ENCODE data around the gene PTPN2.
"Not testable (repeated sequence)": the region's sequence is repeated elsewhere in the genome, so short reads cannot be mapped to it uniquely, and the experiment has no call there.

The PTPN2 gene

GRCh38 chr18:12883684-12884405, at the start of gene PTPN2:
TSS of gene PTPN2 (minus strand) at chr18:12884237. CDS start at chr18:12884141, 96 bp downstream.
- peak; percentile 98 for DNase-seq (ENCODE audit: low read depth, low spot score)

- DNase-seq (ENCODE audit: low read depth, low spot score): no peak
Observed at GRCh38 chr18:12933327-12933726, 49.3 kb upstream of the PTPN2 start.

DNA sequence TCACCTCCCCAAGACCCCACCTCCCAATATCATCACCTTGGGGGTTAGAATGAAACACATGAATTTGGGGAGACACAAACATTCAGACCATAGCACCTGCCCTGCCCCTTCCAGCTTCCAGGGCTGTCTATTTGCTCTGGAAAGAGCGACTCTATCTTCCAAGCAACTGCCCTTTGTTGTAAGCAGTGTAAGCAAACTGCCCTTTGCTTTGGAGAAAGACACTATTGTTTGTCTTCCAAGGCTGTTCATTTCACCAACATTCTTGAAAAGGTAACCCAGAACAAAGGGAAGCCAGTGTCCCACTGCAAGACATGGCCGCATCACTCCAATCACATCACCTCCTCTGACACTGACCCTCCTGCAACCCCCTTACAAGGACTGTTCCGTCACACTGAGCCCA, 46.9 kb upstream of the PTPN2 start:
- no peak for DNase-seq (ENCODE audit: low read depth, low spot score)

- no peak for DNase-seq (ENCODE audit: low read depth, low spot score)
Observed at GRCh38 chr18:12930376-12930775, 46.3 kb upstream of the PTPN2 start.

GRCh38 chr18:12929477-12930083, 45.5 kb upstream of the PTPN2 start:
- no peak for DNase-seq (ENCODE audit: low read depth, low spot score)

GRCh38 chr18:12928641-12929040, 44.6 kb upstream of the PTPN2 start:
- no peak for DNase-seq (ENCODE audit: low read depth, low spot score)

- DNase-seq (ENCODE audit: low read depth, low spot score): no peak
Observed at GRCh38 chr18:12928206-12928605, 44.2 kb upstream of the PTPN2 start.

- DNase-seq (ENCODE audit: low read depth, low spot score): no peak
Observed at GRCh38 chr18:12924616-12925015, 40.6 kb upstream of the PTPN2 start.

GRCh38 chr18:12922266-12922665, 38.2 kb upstream of the PTPN2 start:
- no peak for DNase-seq (ENCODE audit: low read depth, low spot score)

GRCh38 chr18:12921178-12921577, 37.1 kb upstream of the PTPN2 start:
- no peak for DNase-seq (ENCODE audit: low read depth, low spot score)

- DNase-seq (ENCODE audit: low read depth, low spot score): no peak
Observed at GRCh38 chr18:12911929-12912703, 28.1 kb upstream of the PTPN2 start.

GRCh38 chr18:12911025-12911928, 27.2 kb upstream of the PTPN2 start:
- DNase-seq (ENCODE audit: low read depth, low spot score): peak; percentile 56

DNA sequence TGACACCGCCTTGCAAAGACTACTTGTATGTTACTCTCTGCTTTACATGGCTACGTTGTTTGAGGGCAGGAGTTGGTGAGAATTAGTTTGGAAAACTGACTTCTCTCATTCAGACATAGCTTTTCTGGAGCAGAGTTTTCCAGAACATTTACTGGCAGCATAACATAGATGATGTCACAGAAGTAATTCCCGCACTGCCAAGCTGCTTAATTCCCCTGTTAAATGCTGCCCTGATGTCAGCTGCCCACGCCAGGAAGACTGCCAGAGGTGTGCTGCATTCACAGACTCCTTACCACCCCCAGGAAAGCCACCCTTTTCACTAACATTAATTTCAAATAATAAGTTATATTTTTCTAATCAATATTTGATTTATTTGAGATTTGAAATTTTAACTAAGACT, 24.7 kb upstream of the PTPN2 start:
- DNase-seq (ENCODE audit: low read depth, low spot score): peak; percentile 37

DNA sequence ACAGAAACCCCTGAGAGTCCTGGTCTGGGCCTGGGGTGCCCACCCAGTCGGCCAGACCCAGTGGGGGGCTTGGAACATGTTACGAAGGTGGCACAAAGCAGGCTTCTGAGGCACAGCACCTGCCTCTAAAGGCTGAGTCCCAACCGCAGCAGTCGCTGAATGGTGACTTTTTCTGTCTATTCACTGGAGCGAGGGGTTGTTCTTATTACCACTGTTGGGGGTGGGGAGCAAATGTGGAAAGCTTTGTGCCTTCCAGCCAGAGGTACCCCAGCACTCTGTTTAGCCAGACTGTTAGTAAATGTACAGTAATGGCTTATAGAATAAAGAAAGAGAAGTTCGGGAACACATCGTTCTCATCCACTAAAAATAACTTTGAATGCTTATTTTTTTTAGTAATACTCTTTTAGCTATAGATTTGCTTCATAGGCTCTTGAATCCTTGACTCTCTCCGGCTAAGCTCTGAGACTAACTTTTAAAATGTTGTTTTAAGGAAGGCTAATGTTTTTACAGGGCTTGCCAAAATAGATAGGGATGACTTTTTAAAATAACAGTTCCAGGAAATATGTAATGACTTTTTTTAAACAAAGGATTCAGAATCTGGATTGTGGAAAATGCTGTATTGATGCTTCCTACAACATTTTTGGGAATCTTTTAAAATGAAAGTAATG, 23.4 kb upstream of the PTPN2 start:
- no peak for DNase-seq (ENCODE audit: low read depth, low spot score)

DNA sequence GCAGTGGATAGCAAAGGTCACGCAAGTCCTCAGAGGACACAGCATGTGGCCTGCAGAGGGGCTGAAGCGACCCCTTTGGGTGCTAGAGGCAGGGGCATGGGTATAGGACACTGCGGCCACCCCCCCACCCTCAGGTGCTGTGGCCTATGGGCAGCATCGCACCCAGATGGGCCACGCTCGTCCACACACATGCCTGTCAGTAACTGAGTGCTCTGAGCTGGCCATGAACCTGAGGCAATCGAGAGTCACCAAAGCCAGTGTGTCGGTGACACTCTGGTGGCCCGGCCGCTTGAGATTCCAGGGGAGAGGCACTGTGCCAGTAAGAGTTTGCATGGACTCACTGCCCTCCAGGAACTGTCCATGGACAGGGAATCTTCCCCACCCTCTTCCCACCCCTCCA, 22.7 kb upstream of the PTPN2 start:
- no peak for DNase-seq (ENCODE audit: low read depth, low spot score)

DNA sequence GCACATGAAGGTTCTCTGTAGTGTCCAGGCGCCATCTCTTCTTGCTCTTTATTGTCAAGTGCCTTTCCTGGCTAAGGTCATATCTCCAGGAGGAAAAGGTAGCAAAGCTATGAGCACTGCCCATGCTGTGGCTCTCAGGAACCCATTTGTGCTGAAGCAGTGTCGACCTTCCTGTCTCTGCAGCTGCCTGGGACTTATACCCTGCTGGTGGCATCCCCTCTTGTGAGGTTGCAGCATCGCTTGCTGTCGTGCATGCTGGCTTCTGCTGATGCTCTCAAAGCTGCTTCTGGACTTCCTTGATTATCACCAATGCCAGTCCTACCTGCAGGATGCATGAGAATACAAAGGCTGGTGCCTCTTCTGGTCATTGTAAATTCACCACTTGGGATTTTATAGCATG, 22.1 kb upstream of the PTPN2 start:
- DNase-seq (ENCODE audit: low read depth, low spot score): no peak

DNA sequence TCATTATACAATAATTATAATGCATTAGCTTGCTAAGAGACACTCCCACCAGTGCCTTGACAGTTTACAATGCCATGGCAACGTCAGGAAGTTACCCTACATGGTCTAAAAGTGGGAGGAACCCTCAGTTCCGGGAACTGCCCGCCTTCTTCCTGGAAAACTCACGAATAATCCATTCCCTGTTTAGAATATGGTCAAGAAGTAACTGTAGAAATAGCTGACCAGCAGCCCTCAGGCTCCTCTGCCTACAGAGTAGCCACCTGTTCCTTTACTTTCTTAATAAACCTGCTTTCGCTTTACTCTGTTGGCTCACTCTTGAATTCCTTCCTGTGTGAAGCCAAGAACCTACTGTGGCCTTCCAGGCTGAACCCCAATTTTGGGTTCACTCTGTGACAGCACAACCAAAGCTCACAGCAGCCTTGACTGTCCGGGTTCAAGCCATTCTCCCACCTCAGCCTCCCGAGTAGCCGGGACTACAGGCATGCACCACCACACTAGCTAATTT, 20.0 kb upstream of the PTPN2 start:
- DNase-seq (ENCODE audit: low read depth, low spot score): no peak

DNA sequence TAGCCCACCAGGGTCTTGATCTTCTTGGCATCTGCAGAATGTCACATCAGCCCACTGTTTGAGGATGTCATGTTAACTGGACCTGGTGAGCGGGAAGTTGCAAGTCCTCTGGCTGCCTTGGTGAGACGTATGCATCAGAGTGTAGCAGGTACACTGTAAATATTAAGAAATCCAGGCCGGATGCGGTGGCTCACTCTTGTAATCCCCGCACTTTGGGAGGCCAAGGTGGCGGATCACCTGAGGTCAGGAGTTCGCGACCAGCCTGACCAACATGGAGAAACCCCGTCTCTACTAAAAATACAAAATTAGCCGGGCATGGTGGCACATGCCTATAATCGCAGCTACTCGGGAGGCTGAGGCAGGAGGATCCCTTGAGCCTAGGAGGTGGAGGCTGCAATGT, 17.2 kb upstream of the PTPN2 start:
- DNase-seq (ENCODE audit: low read depth, low spot score): not testable (repeated sequence)

DNA sequence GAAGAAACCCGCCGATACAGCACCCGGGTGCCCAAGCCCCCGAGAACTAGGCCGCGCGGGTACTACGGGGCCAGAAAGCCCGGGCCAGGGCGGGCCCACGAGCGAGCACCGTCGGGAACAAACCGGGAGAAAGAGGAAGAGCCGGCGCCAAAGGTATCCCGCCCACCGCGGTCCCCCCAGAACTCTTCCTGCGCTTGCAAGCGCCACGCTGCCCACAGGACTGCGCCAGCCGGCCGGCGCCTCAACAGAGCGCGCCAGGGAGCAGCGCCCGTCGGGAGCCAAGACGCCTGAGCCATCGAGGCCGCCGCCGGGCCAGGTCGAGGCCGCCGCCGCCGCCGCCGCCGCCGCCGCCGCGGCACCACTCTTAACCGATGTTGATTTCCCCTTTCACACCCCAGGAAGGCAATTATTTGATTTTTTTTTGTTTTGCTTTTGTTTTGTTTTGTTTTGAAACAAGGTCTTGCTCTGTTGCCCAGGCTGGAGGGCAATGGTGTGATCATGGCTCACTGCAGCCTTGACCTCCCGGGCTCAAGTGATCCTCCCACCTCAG, 12.8 kb upstream of the PTPN2 start:
- DNase-seq (ENCODE audit: low read depth, low spot score): not testable (repeated sequence)

GRCh38 chr18:12895626-12896025, 11.6 kb upstream of the PTPN2 start:
- DNase-seq (ENCODE audit: low read depth, low spot score): no peak

GRCh38 chr18:12895014-12895413, 11.0 kb upstream of the PTPN2 start:
- no peak for DNase-seq (ENCODE audit: low read depth, low spot score)

Data from astrocyte of the hippocampus (primary cell).